Mesodermal cell (in vitro differentiated cells): ENCODE data around the gene ARHGAP24.

Experiments used
- H3K27ac ChIP-seq: 2 replicates; pipeline ENCODE4 v1.7.0; 2013; ENCODE audit warnings: mild to moderate bottlenecking, low read depth, low read length, moderate library complexity; ENCODE audit not compliant: severe bottlenecking
- H3K36me3 ChIP-seq: 2 replicates; pipeline ENCODE4 v1.7.1; 2013; ENCODE audit warnings: mild to moderate bottlenecking, low read length, moderate library complexity; ENCODE audit not compliant: control insufficient read depth, insufficient read depth
- H3K4me1 ChIP-seq: one replicate; pipeline ENCODE4 v1.7.1; 2013; ENCODE audit warnings: mild to moderate bottlenecking, low read length; ENCODE audit not compliant: insufficient read depth, control insufficient read depth, poor library complexity, severe bottlenecking
- H3K4me3 ChIP-seq: 2 replicates; pipeline ENCODE4 v1.7.0; 2013; ENCODE audit warnings: low read length, control low read depth, mild to moderate bottlenecking; ENCODE audit not compliant: insufficient read depth, poor library complexity, severe bottlenecking; ENCODE audit errors: extremely low read depth
- H3K9me3 ChIP-seq: 2 replicates; pipeline ENCODE4 v1.7.1; 2013; ENCODE audit warnings: mild to moderate bottlenecking, low read length, moderate library complexity; ENCODE audit not compliant: control insufficient read depth
- WGBS, 2 experiments: methylation state at CpG; one replicate each; pipeline ENCODE4 v1.1.5; 2013; ENCODE audit warnings: missing lambda C conversion rate in 2 of 2; ENCODE audit not compliant: insufficient coverage in 2 of 2; 5-methylcytosine and 5-hydroxymethylcytosine counted together

The ARHGAP24 gene

GRCh38 chr4:85854546-85854945 lies 379.6 kb downstream of the ARHGAP24 start:
- no peak overlapping the region for H3K4me3 ChIP-seq
- no peak overlapping the region for H3K27ac ChIP-seq
- no peaks in the 10 kb centered on the region for H3K36me3 ChIP-seq
- no peaks in the 10 kb centered on the region for H3K9me3 ChIP-seq
- H3K4me1 ChIP-seq: no peaks in the 10 kb centered on the region
- WGBS, 2 experiments: 100% methylated on average over 1 of the region's 2 CpGs; no CpG with 5 or more reads in 1 of the 2 experiments

GRCh38 chr4:85860066-85860740 lies 385.3 kb downstream of the ARHGAP24 start:
- Histone ChIP-seq H3K4me1 (no peaks in the 10 kb centered on the region), H3K36me3 (no peaks in the 10 kb centered on the region), H3K4me3 (no peak overlapping the region), H3K27ac (no peak overlapping the region), H3K9me3 (no peaks in the 10 kb centered on the region)
- 50 to 61% methylated on average over 2 to 3 of the region's 6 CpGs for WGBS, 2 experiments

GRCh38 chr4:85861064-85861765 lies 386.3 kb downstream of the ARHGAP24 start:
- Histone ChIP-seq H3K27ac (no peak overlapping the region), H3K4me3 (no peak overlapping the region), H3K4me1 (no peaks in the 10 kb centered on the region), H3K36me3 (no peaks in the 10 kb centered on the region), H3K9me3 (no peaks in the 10 kb centered on the region)
- WGBS, 2 experiments: 90 to 100% methylated on average over 2 of the region's 5 CpGs

- Histone ChIP-seq H3K9me3 (no peaks in the 10 kb centered on the region), H3K4me1 (no peaks in the 10 kb centered on the region), H3K27ac (no peak overlapping the region), H3K36me3 (no peaks in the 10 kb centered on the region), H3K4me3 (no peak overlapping the region)
- 92% methylated on average over 2 to 4 of the region's 4 CpGs for WGBS, 2 experiments
Observed at GRCh38 chr4:85862896-85863295, 387.9 kb downstream of the ARHGAP24 start.

GRCh38 chr4:85864259-85865205 lies 389.6 kb downstream of the ARHGAP24 start:
- no peaks in the 10 kb centered on the region for H3K36me3 ChIP-seq
- H3K4me1 ChIP-seq: peaks cover 2% of the 10 kb centered on the region
- H3K27ac ChIP-seq: no peak overlapping the region
- H3K4me3 ChIP-seq: no peak overlapping the region
- WGBS, 2 experiments: 92 to 100% methylated on average over 2 of the region's 5 CpGs
- no peaks in the 10 kb centered on the region for H3K9me3 ChIP-seq

- Histone ChIP-seq H3K27ac (no peak overlapping the region), H3K9me3 (no peaks in the 10 kb centered on the region), H3K4me1 (peaks cover 4% of the 10 kb centered on the region), H3K36me3 (no peaks in the 10 kb centered on the region), H3K4me3 (no peak overlapping the region)
Observed at GRCh38 chr4:85865256-85865655, 390.3 kb downstream of the ARHGAP24 start.

- Histone ChIP-seq H3K9me3 (no peaks in the 10 kb centered on the region), H3K36me3 (no peaks in the 10 kb centered on the region), H3K4me1 (peaks cover 4% of the 10 kb centered on the region), H3K4me3 (no peak overlapping the region), H3K27ac (no peak overlapping the region)
- no CpG with 5 or more reads among the region's 1 CpG for WGBS, 2 experiments
Observed at GRCh38 chr4:85866508-85866907, 391.6 kb downstream of the ARHGAP24 start.

- no CpG with 5 or more reads among the region's 1 CpG for WGBS, 2 experiments
- Histone ChIP-seq H3K27ac (no peak overlapping the region), H3K4me1 (peaks cover 4% of the 10 kb centered on the region), H3K4me3 (no peak overlapping the region), H3K9me3 (no peaks in the 10 kb centered on the region), H3K36me3 (no peaks in the 10 kb centered on the region)
Observed at GRCh38 chr4:85867271-85867670, 392.3 kb downstream of the ARHGAP24 start.

GRCh38 chr4:85869181-85869580 lies 394.2 kb downstream of the ARHGAP24 start:
- WGBS, 2 experiments: no CpG with 5 or more reads among the region's 5 CpGs
- H3K4me3 ChIP-seq: no peak overlapping the region
- no peaks in the 10 kb centered on the region for H3K9me3 ChIP-seq
- no peaks in the 10 kb centered on the region for H3K36me3 ChIP-seq
- H3K27ac ChIP-seq: no peak overlapping the region
- H3K4me1 ChIP-seq: peaks cover 4% of the 10 kb centered on the region

- no peak overlapping the region for H3K4me3 ChIP-seq
- peaks cover 4% of the 10 kb centered on the region for H3K4me1 ChIP-seq
- H3K36me3 ChIP-seq: no peaks in the 10 kb centered on the region
- no peaks in the 10 kb centered on the region for H3K9me3 ChIP-seq
- no CpG with 5 or more reads among the region's 2 CpGs for WGBS, 2 experiments
- no peak overlapping the region for H3K27ac ChIP-seq
Observed at GRCh38 chr4:85870298-85871083, 395.5 kb downstream of the ARHGAP24 start.
